GM19351 (cell line): ENCODE data around the gene CHST10.

ENCODE experiments used
- ATAC-seq: cut with Tn5 transposase; IDR thresholded peaks from one replicate; pipeline ENCODE4 v1.9.1; 2021; ENCODE audit warnings: mild to moderate bottlenecking, moderate library complexity; ENCODE audit not compliant: unreplicated experiment

Gene CHST10

DNA sequence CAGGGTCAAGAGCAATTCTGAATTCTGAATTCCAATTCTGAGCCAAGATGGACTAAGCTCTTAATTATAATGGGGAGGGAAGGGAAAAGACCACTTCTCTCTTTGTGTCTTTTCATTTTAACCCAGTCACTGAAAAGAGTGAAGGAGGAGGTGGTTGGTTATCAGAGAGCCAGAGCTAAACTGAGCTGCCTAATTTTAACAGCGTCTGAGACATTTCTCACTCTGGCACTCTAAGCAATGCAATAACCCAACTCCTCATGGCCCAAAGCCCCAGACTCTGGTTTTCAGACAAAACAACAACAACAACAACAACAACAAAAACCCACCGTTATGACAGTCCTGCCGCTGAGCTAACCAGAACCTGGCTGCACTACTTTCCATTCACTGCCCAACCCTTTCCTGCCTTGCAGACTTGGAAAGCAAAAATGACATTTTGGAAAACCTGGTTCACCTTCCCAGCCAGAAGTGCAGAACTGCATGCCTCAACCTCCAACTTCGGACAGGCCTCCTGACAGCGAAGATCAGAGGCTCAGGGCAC lies 1.0 kb downstream of the CHST10 start:
- no peak for ATAC-seq

DNA sequence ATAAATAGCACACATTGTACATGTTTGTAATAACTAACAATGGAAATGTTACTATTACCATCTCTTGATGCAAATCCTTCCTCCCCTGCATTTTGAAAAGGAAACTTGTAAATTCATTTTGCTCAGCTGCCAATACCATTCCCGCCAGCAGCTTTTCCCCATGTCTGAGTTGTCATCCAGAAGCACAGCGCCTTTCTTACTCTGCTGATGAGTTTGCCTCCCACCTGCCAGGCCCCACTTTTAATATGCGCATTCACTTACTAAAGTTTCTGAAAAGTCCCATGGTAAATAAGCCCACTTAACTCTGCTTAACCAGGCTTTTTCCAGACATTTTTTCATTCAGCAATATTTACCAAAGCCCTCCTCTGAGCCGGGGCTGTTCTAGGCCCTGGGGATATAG lies 3.9 kb downstream of the CHST10 start:
- ATAC-seq = no peak

DNA sequence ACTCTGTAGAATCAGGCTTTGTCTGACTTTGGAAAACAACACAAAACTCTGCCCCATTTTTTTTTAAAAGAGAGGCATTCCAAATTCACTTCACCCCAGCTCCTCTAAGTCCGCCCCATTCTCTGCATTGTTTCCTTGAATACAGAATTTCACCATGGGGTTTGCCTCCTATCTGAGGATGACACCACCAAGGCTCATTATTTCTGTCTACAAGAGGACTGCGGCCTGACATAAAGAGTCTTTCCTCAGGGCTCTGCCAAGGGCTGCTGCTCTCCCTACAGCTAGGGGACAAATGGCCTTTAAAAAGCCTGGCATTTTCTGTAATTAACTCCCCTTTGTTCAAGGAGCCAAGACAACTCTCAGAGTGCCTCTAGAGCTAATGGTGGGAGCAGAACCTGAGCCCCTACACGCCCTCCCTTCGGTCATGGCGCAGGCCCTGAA lies 4.6 kb downstream of the CHST10 start:
- no peak for ATAC-seq

DNA sequence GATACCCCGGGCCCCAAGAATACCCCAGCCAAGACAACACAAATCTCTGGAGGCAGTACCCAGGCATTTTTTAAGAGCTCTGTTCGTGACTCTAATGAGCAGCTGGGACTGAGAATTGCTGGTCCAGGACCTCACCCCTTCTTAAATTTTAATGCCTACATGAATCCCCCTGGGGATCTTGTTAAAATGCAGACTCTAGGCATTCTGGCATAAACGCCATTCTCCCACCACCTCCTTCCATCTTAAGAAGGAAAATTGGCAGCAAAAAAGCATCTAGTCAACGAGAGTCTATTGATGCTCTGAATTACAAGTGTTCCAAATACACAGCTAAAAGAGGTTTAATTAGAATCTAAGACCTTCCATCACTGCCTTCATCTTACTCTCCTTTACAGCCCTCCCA lies 5.0 kb downstream of the CHST10 start:
- ATAC-seq = no peak

DNA sequence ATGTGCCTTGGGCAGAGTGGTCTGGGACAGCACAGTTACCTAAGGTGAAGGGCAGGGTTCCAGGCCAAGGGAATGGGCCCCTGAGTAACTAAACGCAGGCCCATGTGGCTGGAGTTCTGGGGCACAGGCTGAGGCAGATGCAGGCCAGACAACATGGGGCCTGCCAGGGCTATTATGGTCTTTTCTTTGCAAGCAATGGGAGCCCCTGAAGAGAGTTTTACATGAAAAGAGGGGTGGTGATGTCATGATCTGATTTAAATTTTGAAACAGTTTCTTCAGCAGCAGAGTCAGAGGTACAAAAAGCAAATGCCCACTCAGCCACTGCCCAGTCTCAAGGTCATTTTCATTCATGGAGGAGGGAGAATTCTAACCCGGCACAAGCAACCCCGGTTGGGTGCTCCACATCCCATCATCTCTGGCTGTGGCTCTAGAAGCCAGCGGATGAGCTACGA lies 5.6 kb downstream of the CHST10 start:
- no peak for ATAC-seq

DNA sequence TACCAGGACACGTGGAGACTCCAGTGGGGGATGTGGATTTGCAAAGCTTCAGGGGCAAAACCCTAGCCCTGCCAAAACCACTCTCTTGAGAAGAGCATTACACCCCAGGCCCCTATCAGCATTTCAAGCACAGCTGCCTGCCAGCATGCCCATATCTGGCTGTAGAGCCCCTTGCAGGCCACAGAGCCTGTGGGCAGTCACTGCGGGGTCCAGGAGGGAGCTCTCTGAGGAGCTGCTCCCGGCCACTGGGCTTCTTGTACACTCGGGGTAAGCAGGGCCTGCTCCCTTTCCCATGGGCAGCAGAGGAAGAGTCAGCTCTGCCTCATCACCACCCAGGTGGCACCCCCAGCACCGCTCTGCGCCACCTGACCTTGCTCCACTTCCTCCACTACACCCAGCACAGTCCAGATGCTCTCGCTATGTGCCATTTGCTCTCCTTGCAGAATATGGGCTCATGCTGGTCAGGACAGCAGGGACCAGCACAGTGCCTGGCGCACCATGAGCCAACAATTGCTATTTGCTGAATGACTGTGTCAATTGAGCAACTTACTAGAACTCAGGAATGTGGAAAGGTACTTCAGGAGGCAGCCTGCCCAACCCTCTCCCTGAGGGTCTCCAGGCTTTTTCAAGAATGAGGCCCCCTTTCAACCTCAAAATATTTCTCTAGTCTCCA lies 7.4 kb downstream of the CHST10 start:
- ATAC-seq = no peak

DNA sequence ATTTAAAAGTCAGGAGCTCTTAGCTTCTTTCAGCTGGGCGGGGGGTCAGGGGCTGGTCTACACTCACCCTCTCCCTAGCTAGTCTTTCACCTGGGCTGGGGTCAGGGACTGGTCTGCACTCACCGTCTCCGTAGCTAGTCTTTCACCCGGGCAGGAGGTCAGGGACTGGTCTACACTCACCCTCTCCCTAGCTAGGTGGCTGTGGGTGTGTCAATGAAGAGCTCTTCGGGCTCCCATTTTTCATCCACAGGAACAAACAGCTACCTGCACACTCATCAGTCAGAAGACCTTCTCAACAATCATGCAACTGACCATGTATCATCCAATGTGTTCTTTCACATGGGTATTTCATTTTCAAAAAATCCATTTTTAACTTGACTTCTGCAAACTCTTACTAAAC lies 8.0 kb downstream of the CHST10 start:
- no peak for ATAC-seq

DNA sequence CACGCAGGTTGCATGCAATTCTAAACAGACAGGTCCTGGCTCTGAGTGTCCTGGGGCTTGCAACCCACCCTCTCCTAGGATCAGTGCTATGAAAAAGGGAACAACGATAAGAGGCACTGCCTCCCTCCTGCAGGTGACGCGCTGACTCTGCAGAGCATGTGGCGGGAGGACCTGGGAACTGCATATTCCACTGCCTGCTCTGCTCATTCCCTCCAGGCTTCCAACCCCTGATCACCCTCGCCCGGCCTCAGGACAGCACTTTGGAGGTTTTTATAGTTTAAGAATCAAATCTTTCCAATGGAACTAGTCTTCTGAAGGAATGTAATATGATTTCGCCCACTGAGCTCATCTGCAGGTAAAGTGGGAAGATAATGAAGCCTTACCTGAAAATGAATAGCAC lies 8.5 kb downstream of the CHST10 start:
- no peak for ATAC-seq

DNA sequence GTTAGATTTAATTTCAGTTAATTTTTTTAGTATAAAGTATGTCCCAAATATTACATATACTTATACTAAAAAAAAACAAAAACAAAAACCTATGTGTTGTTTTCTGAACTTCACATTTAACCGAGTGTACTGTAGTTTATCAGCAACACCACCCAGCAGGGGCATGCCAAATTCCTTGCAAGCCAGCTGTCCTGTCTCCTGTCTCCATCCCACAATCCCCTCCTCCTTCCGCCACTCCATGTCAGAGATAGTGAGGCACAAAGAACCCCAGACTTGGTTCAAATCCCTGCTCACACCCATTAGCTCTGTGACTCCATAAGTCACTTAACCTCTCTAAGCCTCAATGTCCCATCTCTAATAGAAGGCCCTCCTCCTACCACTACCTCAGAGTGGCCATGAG lies 9.4 kb downstream of the CHST10 start:
- ATAC-seq = no peak

DNA sequence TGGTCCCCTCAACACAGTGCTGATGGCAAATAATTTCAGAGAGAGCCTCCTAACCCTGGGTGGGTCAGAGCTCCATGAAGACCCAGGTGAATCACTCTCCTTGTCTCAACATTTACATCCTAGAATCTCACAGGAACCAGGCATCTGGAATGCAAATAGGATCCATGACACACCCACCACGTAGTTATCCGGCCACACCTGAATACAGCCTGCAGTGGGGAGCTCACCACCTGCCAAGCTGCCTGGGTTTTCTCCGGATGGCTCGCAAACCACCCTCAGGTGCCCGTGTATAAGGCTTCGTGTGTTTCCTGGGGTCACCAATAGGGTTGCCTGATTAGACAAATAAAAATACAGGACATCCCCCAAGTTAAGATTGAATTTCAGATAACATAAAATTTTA lies 9.9 kb downstream of the CHST10 start:
- ATAC-seq = no peak

DNA sequence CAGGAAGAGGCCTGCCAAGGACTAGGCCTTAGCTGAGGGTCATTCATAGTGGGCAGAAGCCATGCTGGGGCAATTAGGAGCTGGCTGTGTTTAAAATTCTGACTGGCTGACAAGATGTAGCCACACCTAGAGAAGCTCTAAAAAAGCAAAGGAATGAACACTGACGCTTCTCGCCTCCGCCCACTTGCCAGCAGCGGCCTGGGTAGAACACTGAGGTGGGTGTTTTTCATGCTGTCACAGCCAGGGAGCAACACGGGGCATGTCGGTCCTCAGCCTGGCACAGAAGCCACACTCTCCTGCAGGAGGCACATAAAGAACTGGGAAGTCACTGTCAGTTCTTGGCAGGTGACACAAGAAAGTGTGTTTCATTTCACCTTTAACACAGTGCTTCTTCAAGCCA lies 10.4 kb downstream of the CHST10 start:
- ATAC-seq = no peak

DNA sequence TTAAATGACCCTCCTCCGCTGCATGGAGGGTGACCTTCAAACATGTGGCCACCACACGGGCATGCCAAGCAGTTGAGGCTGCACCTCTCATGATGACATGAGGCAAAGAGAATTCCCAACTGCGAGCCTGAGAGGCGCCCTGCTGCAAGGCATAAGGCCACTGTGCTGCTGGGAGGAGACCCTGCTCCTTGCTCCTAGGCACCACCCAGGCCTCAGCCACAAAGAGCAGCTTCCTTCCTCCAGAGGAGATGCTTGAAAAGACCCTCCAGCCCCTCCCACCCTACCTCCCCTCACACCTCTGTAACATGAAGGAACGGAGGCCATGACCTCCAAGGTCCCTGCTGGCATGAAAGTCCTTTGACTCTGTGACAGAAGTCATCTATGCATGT lies 11.4 kb downstream of the CHST10 start:
- no peak for ATAC-seq

DNA sequence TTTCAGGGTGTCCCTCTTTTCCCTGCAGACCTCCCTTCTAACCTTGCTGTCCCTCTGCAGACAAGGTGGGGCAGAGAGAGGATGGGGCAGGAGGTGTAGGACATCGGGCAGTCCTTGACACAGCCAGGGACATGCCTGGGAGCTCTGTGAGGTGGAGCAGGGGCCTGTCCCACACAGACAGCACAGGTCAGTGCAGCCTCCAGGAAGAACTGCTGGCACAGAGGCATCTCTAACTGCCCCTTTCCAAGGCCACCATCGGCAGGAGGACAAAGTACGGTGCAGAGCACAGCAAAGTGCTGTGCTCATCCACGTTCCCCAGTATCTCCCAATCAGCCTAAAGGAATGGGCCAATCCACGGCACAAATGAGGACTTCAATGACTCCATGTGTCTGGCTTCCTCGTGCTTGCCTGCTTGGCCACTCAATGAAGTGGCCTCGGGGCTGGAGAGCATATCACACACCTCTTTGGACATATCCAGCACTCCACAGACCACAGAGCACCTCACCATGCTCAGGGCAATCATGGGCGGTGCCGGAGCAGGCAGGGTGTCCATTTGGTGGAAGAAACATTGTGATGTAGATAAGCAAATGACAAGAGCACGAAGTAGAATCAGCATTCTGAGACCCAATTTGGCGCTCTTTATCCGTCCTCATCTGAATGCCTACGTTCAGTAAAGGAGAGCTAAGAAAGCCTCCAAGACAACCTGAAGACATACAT lies 11.9 kb downstream of the CHST10 start:
- ATAC-seq = no peak

DNA sequence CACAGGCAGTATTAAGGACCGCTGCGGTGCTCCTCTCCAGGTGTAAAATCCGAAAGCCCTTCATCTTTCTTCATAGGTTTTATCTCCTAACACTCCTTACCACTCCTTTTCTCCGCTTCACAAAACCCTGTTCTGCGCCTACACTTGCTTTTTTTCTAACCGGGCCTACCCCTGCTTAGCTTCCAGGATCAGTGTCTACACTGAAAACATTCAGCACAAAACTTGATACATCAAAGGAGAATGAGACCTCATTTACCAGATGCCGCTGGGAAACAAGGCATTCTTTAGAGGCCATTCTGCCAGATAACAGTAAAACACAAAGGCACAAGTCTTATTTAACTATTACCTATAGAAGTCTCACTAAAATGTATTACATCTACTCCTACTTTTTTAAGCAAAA lies 13.1 kb downstream of the CHST10 start:
- no peak for ATAC-seq

DNA sequence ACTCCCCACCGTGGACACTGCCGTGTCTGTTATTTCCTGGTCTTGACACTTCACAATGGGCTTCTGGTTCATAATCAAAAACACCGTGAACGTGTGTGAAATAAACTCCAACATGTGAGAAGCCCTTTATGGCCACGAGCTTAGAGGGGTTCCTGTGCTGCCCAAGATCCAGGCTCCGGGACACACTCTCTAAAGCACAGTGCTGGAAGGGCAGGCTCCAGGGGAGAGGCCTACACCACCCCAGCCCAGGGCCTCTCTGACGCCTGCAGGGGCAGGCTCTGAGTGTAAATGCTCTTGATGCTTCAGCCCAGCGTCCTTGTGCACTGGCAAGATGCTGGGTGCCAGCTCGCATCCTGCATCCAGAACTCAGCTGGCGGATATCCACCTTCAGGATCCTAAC lies 13.7 kb downstream of the CHST10 start:
- ATAC-seq = no peak

DNA sequence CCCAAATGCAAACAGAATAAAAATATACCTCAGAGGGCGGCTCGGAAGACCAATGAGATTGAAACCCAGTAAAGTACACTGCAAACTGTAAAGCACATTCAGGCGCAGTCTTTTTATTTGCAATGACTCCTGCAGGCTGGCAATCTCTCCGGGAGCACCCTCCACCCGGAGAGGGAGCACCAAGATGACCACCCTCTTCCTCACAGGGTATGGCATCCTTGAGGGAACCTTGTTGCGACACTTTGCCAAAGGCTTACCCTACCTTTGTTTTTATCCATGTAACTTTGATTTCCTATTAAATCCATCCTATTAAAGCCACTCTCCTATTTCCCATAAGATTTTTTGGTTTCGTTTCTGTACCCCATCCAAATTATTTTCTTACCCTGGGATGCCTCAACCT lies 16.2 kb downstream of the CHST10 start:
- ATAC-seq = no peak

DNA sequence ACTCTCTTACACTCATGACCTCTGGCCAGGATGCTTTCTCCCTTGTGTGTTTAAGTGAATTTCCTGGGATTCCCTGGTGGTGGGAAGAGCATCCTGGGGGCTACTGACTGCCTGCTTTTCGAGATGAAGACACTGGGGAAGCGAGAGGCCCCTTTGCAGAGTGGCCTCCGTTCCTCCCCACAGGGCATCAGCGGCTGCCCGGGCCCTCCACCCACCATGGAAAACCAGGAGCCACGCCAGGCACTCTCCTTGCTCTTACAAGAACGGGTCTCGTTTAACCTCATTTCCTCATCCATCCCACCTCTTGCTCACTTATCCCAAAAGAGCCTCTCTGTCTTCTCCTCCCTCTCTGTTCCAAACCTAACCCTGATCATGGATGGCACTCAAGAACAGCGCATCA lies 17.8 kb downstream of the CHST10 start:
- ATAC-seq = no peak

DNA sequence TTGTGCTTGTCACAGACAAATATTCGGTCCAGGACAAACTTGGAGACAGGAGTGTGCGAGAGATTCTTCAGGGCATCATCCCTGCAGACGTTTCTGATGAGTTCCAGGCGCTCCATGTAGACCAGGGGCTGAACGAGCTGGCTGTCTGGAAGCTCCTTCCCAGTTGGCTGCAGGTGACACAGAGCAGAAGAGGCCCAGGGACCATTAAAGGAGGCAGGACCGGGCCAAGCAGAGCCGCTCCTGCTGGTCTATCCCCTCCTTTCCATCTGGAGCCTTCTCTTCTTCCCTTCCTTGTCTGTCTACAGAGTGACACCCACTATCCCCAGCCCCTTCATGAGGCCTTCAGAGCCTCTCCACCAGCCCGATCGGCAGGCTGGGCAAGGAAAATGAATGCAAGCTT lies 19.5 kb downstream of the CHST10 start:
- no peak for ATAC-seq

DNA sequence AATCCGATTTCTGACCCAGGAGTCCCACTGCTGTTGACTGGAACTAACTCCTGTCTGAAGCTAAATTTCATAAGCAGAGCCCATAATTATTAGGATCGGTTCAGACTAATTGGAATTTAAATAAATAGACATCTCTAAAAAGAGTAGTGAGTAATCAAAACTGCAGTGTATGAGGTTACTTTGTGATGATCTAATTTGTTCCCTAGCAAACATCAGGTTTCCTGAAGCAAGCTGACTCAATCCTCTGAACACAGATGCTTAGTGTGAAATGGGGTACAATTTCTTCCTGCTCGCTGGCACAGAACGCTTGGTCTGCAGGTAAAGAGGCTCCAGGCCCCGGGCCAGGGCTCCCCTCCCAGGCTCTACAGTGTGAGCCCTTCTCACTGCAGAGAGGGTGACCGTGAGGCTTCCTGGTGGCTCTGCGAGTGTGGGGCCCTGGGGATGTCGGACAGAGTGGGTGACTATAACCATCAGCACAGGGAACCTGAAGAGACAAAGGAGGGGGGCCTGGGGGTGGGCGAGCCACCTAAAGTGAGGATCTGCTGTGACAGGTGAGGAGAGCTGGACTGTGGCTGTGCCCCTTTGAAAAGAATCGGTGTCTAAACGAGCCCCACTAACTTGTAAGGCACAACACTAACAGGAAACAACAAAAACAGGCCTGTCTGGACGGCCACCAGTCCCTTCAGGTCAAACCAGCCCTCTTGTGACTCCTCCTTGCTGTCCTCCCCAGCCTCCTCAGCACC lies 20.2 kb downstream of the CHST10 start:
- no peak for ATAC-seq

DNA sequence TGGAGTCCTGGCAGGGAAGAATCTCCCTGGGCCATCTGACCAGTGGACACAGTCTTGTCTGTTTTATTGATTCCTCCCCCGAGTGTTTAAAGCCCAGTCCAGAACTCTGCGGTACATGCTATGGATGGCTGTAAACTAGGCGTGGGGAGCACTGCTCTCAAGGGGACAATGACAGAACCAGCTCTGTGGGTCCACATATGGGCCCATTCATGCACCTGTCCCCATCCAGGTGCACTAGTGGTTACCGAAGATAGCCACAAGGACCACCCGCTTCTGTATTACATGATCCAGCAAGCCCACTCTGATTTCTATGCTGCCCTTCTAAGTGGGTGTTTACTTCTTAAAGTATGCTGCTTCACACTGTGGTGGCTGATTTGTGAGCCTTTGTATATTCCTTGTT lies 21.0 kb downstream of the CHST10 start:
- ATAC-seq = no peak

DNA sequence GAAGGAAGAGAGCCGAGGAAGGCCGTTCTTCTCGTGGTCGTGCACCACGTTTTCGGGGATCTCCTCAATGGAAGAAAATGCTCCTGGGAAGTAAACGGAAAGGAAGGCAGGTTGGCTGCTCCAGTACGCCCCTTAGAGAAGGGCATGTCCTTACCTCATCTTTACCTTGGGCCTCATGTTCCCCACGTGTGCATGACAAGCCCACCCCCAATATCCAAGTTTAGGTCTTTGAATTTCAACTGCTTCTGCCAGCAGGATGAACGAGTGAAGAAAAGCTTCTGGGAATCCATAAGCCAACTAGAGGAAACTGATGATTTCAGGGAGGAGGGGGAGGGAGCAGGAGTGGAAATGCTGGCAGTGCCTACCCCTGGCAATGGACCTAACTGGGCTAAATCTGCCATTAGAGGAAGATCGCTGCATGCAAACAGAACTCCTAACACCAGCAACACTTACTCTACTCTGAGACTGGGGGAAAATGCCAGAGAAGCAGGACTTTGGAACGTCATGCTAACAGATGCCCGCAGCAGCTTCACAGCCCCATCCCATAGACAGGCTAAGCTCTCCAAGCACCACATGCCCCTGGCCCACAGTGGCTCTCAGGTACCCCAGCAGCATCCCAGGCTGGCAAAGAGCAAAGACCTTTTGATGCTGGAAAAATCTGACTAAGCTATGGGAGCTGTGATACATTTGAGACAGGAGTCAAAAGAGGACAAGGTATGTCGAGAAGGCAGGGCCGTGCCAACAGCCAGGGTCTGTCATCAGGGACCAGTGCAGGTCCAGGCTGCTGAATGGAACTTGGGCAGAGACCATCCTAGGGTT lies 21.7 kb downstream of the CHST10 start:
- no peak for ATAC-seq
